GDM1 (cell line): ENCODE results near the gene ACOT6.
A peak's percentile ranks its signal among the peaks of the same experiment; 100 is the strongest.
"Not testable (repeated sequence)": the region's sequence is repeated elsewhere in the genome, so short reads cannot be mapped to it uniquely, and the experiment has no call there.

Experiments
- DNase-seq: peaks from one replicate; lab custom pipeline; 2025; lab: John Stamatoyannopoulos, UW

ACOT6 gene

GRCh38 chr14:73599499-73599898, 12.8 kb upstream of the ACOT6 start:
- no peak for DNase-seq

GRCh38 chr14:73602994-73603393, 9.3 kb upstream of the ACOT6 start:
- no peak for DNase-seq

GRCh38 chr14:73606271-73606670, 6.0 kb upstream of the ACOT6 start:
- no peak for DNase-seq

GRCh38 chr14:73607241-73607640, 5.1 kb upstream of the ACOT6 start:
- no peak for DNase-seq

GRCh38 chr14:73610687-73611086, 1.6 kb upstream of the ACOT6 start:
- DNase-seq = no peak

GRCh38 chr14:73613046-73613383, 698 bp downstream of the ACOT6 start:
- DNase-seq = no peak

- DNase-seq = no peak
Measured at GRCh38 chr14:73613419-73613963, 1.2 kb downstream of the ACOT6 start.

- no peak for DNase-seq
Measured at GRCh38 chr14:73616831-73617230, 4.5 kb downstream of the ACOT6 start.

- DNase-seq = no peak
Measured at GRCh38 chr14:73619524-73619923, 7.2 kb downstream of the ACOT6 start.

GRCh38 chr14:73620268-73620667, 8.0 kb downstream of the ACOT6 start:
- no peak for DNase-seq

GRCh38 chr14:73623504-73624054, 11.3 kb downstream of the ACOT6 start:
- no peak for DNase-seq

- no peak for DNase-seq
Measured at GRCh38 chr14:73625706-73626105, 13.4 kb downstream of the ACOT6 start.

GRCh38 chr14:73627151-73627558, 14.8 kb downstream of the ACOT6 start:
- no peak for DNase-seq

GRCh38 chr14:73630009-73630780, 17.9 kb downstream of the ACOT6 start:
- DNase-seq = no peak

- no peak for DNase-seq
Measured at GRCh38 chr14:73633116-73634010, 21.0 kb downstream of the ACOT6 start.

GRCh38 chr14:73634011-73634833, 21.9 kb downstream of the ACOT6 start:
- no peak for DNase-seq

- DNase-seq = not testable (repeated sequence)
Measured at GRCh38 chr14:73636355-73636754, 24.0 kb downstream of the ACOT6 start.

- no peak for DNase-seq
Measured at GRCh38 chr14:73637830-73638229, 25.5 kb downstream of the ACOT6 start.

GRCh38 chr14:73640796-73641365, 28.6 kb downstream of the ACOT6 start:
- no peak for DNase-seq

GRCh38 chr14:73644531-73645247, 32.4 kb downstream of the ACOT6 start, which contains the start of gene DNAL1:
Gene DNAL1 (plus strand): TSS chr14:73644986. CDS start chr14:73645040, 54 bp downstream.
- peak; percentile 89 for DNase-seq

- DNase-seq = no peak
Measured at GRCh38 chr14:73645248-73645610, 32.9 kb downstream of the ACOT6 start.
